Brain microvascular endothelial cell (primary cell): ENCODE measurements around the gene HYI.

Experiments
- DNase-seq: peaks from one replicate; pipeline ENCODE4 v3.0.0-alpha.2; 2020
- H3K27ac ChIP-seq: fragments of 250-450 bp; sonication (Bioruptor Pico); 2 replicates; pipeline ENCODE4 v1.5.1; 2020; ENCODE audit warnings: mild to moderate bottlenecking, moderate library complexity
- H3K27me3 ChIP-seq: fragments of 250-450 bp; sonication (Bioruptor Pico); replicated peaks from 2 replicates; pipeline ENCODE4 v1.5.1; 2020; ENCODE audit warnings: mild to moderate bottlenecking
- H3K36me3 ChIP-seq: fragments of 250-450 bp; sonication (Bioruptor Pico); replicated peaks from 2 replicates; pipeline ENCODE4 v1.5.1; 2020; ENCODE audit warnings: mild to moderate bottlenecking
- H3K4me3 ChIP-seq: 2 replicates; pipeline ENCODE4 v1.5.1; 2011; ENCODE audit warnings: low read depth, mild to moderate bottlenecking, control low read depth, low read length, moderate library complexity
- CTCF ChIP-seq: IDR thresholded peaks from 2 replicates; pipeline ENCODE4 v1.5.1; 2011; ENCODE audit warnings: low read depth, mild to moderate bottlenecking, moderate library complexity, low read length, control low read depth, inconsistent platforms; ENCODE audit errors: missing control alignments
- in situ Hi-C: cut with HindIII; loops from 2 replicates; pipeline ENCODE4 v1.10.0; 2017; ENCODE audit warnings: low sequenced_read_pairs, low pct_ligation_motif_present

HYI gene

GRCh38 chr1:43491061-43491460, 37.3 kb upstream of the HYI start:
- no peaks in the 10 kb centered on the region for H3K27me3 ChIP-seq
- in situ Hi-C loops: no loop called here
- no peak overlapping the region for H3K27ac ChIP-seq
- no peak for DNase-seq
- H3K4me3 ChIP-seq: no peak overlapping the region
- H3K36me3 ChIP-seq: no peaks in the 10 kb centered on the region
- no peak for TF ChIP-seq CTCF

GRCh38 chr1:43488165-43488564, 34.4 kb upstream of the HYI start:
- TF ChIP-seq CTCF: no peak
- Histone ChIP-seq H3K27ac (no peak overlapping the region), H3K36me3 (no peaks in the 10 kb centered on the region), H3K4me3 (no peak overlapping the region), H3K27me3 (no peaks in the 10 kb centered on the region)
- DNase-seq: no peak
- in situ Hi-C loops: no loop called here

- Histone ChIP-seq H3K4me3 (no peak overlapping the region), H3K27me3 (no peaks in the 10 kb centered on the region), H3K27ac (no peak overlapping the region), H3K36me3 (no peaks in the 10 kb centered on the region)
- no peak for DNase-seq
- TF ChIP-seq CTCF: no peak
- in situ Hi-C loops: no loop called here
Observed at GRCh38 chr1:43484367-43484766, 30.6 kb upstream of the HYI start.

GRCh38 chr1:43482215-43482614, 28.5 kb upstream of the HYI start:
- DNase-seq: no peak
- no peak for TF ChIP-seq CTCF
- H3K27ac ChIP-seq: no peak overlapping the region
- no peak overlapping the region for H3K4me3 ChIP-seq
- H3K36me3 ChIP-seq: no peaks in the 10 kb centered on the region
- in situ Hi-C loops: no loop called here
- no peaks in the 10 kb centered on the region for H3K27me3 ChIP-seq

- TF ChIP-seq CTCF: no peak
- Histone ChIP-seq H3K36me3 (no peaks in the 10 kb centered on the region), H3K27me3 (no peaks in the 10 kb centered on the region), H3K4me3 (no peak overlapping the region), H3K27ac (no peak overlapping the region)
- in situ Hi-C loops: no loop called here
- DNase-seq: no peak
Observed at GRCh38 chr1:43481491-43481890, 27.8 kb upstream of the HYI start.

- Histone ChIP-seq H3K36me3 (no peaks in the 10 kb centered on the region), H3K4me3 (no peak overlapping the region), H3K27me3 (no peaks in the 10 kb centered on the region), H3K27ac (no peak overlapping the region)
- in situ Hi-C loops: no loop called here
- TF ChIP-seq CTCF: no peak
- DNase-seq: no peak
Observed at GRCh38 chr1:43479414-43479813, 25.7 kb upstream of the HYI start.
